ENCODE data around the gene CPTP.

GRCh38 chr1:1329304-1330210 is 5.0 kb downstream of the CPTP start:
- no peak for TF ChIP-seq CTCF (IDR thresholded peaks at IDR 0.05)
- peak in 1 of 2 donors; percentile 30 for TF ChIP-seq POLR2A (IDR thresholded peaks at IDR 0.05)

All from heart left ventricle (tissue), 13 donors.